Suprapubic skin (tissue), 4 donors: ENCODE data around the gene NPLOC4. TPM values are rescaled to one million over a fixed set of nuclear protein-coding genes. Genes with fewer than 3 reads are reported as not detected.

Experiments
- DNase-seq, 2 donors: peaks; one replicate each; pipeline ENCODE4 v3.0.0-alpha.2; 2019; ENCODE audit warnings: low spot score in 2 of 2
- H3K27ac ChIP-seq: fragments of 200-600 bp; sonication (generic); one replicate; pipeline ENCODE4 v1.5.1; 2019
- H3K27me3 ChIP-seq: fragments of 200-600 bp; sonication (generic); one replicate; pipeline ENCODE4 v1.5.1; 2019
- H3K36me3 ChIP-seq: fragments of 200-600 bp; sonication (generic); one replicate; pipeline ENCODE4 v1.5.1; 2019
- H3K4me1 ChIP-seq: fragments of 200-600 bp; sonication (generic); one replicate; pipeline ENCODE4 v1.5.1; 2019
- H3K4me3 ChIP-seq: fragments of 200-600 bp; sonication (generic); one replicate; pipeline ENCODE4 v1.5.1; 2019; ENCODE audit warnings: mild to moderate bottlenecking
- H3K9me3 ChIP-seq: fragments of 200-600 bp; sonication (generic); one replicate; pipeline ENCODE4 v1.5.1; 2019
- CTCF ChIP-seq, 2 donors: fragments of 200-600 bp in 1 of 2; fragments of 450-650 bp in 1 of 2; sonication (generic) in 1 of 2; IDR thresholded peaks; one replicate each; pipeline ENCODE4 v1.5.1; 2016 to 2019; ENCODE audit warnings: antibody characterized with exemption in 2 of 2, mild to moderate bottlenecking in 1 of 2, moderate library complexity in 1 of 2
- EP300 ChIP-seq: sonication (generic); formaldehyde crosslinking; IDR thresholded peaks from one replicate; pipeline ENCODE4 v1.6.1; 2017; ENCODE audit warnings: antibody characterized with exemption
- POLR2A ChIP-seq, 2 donors: fragments of 450-650 bp; IDR thresholded peaks; one replicate each; pipeline ENCODE4 v1.6.1; 2017; ENCODE audit warnings: antibody characterized with exemption in 2 of 2, mild to moderate bottlenecking in 2 of 2, moderate library complexity in 2 of 2
- POLR2AphosphoS5 ChIP-seq, 3 donors: sonication (generic); formaldehyde crosslinking; IDR thresholded peaks; one replicate each; pipeline ENCODE4 v1.6.1; 2017; ENCODE audit warnings: antibody characterized with exemption in 3 of 3
- WGBS: methylation state at CpG from one replicate; pipeline ENCODE4 v1.1.5; 2018; 5-methylcytosine and 5-hydroxymethylcytosine counted together
- total RNA-seq, 4 donors: library from RNA; depleted of rRNA; stranded (reverse); fragments of >200 nt; gene quantifications; one replicate each; pipeline ENCODE4 v1.1.0, GENCODE V29; 2016

The NPLOC4 gene
- total RNA-seq, 4 donors from 2014 or later = 77.1 to 115 (median 91.7) TPM

- Histone ChIP-seq H3K36me3 (peaks cover 20% of the 10 kb centered on the region), H3K27me3 (no peaks in the 10 kb centered on the region), H3K9me3 (no peaks in the 10 kb centered on the region), H3K4me1 (peaks cover 66% of the 10 kb centered on the region), H3K4me3 (peak overlapping the region; percentile 96), H3K27ac (peak overlapping the region; percentile 95)
- WGBS = 0% methylated on average over 15 of the region's 62 CpGs
- TF ChIP-seq POLR2A (IDR thresholded peaks at IDR 0.05) = no peak
- no peak for TF ChIP-seq EP300
- no peak for TF ChIP-seq CTCF (IDR thresholded peaks at IDR 0.05)
- no peak for TF ChIP-seq POLR2AphosphoS5 (IDR thresholded peaks at IDR 0.05)
- DNase-seq = no peak
Measured at GRCh38 chr17:81511804-81512561, 124.9 kb downstream of the NPLOC4 start.

GRCh38 chr17:81511554-81511803 is 125.4 kb downstream of the NPLOC4 start:
- TF ChIP-seq POLR2AphosphoS5 (IDR thresholded peaks at IDR 0.05) (no peak), EP300 (no peak), POLR2A (IDR thresholded peaks at IDR 0.05) (no peak), CTCF (IDR thresholded peaks at IDR 0.05) (no peak)
- DNase-seq = no peak
- Histone ChIP-seq H3K9me3 (no peaks in the 10 kb centered on the region), H3K4me1 (peaks cover 61% of the 10 kb centered on the region), H3K27ac (peak overlapping the region; percentile 95), H3K27me3 (no peaks in the 10 kb centered on the region), H3K4me3 (peak overlapping the region; percentile 96), H3K36me3 (peaks cover 20% of the 10 kb centered on the region)
- WGBS = 0% methylated on average over 9 of the region's 9 CpGs

- H3K4me3 ChIP-seq = peak overlapping the region; percentile 96
- peaks cover 56% of the 10 kb centered on the region for H3K4me1 ChIP-seq
Measured at GRCh38 chr17:81510785-81511553, 125.9 kb downstream of the NPLOC4 start.

GRCh38 chr17:81509972-81510784 is 126.7 kb downstream of the NPLOC4 start:
- peaks cover 20% of the 10 kb centered on the region for H3K36me3 ChIP-seq
- TF ChIP-seq POLR2AphosphoS5 (IDR thresholded peaks at IDR 0.05) (no peak), CTCF (IDR thresholded peaks at IDR 0.05) (no peak), EP300 (no peak), POLR2A (IDR thresholded peaks at IDR 0.05) (no peak)
- DNase-seq = no peak
- H3K4me1 ChIP-seq = peaks cover 48% of the 10 kb centered on the region
- H3K27ac ChIP-seq = peak overlapping the region; percentile 95
- no peaks in the 10 kb centered on the region for H3K9me3 ChIP-seq
- H3K27me3 ChIP-seq = no peaks in the 10 kb centered on the region
- 2% methylated on average over 15 of the region's 22 CpGs for WGBS
- peak overlapping the region; percentile 96 for H3K4me3 ChIP-seq

More at GRCh38 chr17:81510785-81511553, 125.9 kb downstream of the NPLOC4 start:
- Histone ChIP-seq H3K27me3 (no peaks in the 10 kb centered on the region), H3K9me3 (no peaks in the 10 kb centered on the region), H3K36me3 (peaks cover 20% of the 10 kb centered on the region), H3K27ac (peak overlapping the region; percentile 95)
- 2% methylated on average over 22 of the region's 48 CpGs for WGBS
- DNase-seq = no peak
- TF ChIP-seq CTCF (IDR thresholded peaks at IDR 0.05) (no peak), POLR2AphosphoS5 (IDR thresholded peaks at IDR 0.05) (peak in 1 of 3 donors; percentile 15)
